Measurements from ENCODE around the gene AUH.
A peak's percentile ranks its signal among the peaks of the same experiment; 100 is the strongest.
"Not testable (repeated sequence)": the region's sequence is repeated elsewhere in the genome, so short reads cannot be mapped to it uniquely, and the experiment has no call there.

Gene AUH

GRCh38 chr9:91202736-91203283 is 158.9 kb downstream of the AUH start:
- H3K4me3 ChIP-seq (ENCODE audit: low read length) = no peak overlapping the region
- H3K27me3 ChIP-seq (ENCODE audit: control insufficient read depth, insufficient read depth, low read length) = no peaks in the 10 kb centered on the region
- 0 out of 2 replicates have a peak, but pooled peaks cover 2% of the 10 kb centered on the region for H3K4me1 ChIP-seq (ENCODE audit: control insufficient read depth, insufficient read depth, low read length)
- no peaks in the 10 kb centered on the region for H3K36me3 ChIP-seq (ENCODE audit: control insufficient read depth, insufficient read depth, low read length)
- no peak overlapping the region for H3K27ac ChIP-seq (ENCODE audit: low read length)
- no peak for DNase-seq (ENCODE audit: low read depth, low spot score)
- H3K9me3 ChIP-seq (ENCODE audit: control insufficient read depth, insufficient read depth, low read length) = no peaks in the 10 kb centered on the region

- no peaks in the 10 kb centered on the region for H3K36me3 ChIP-seq (ENCODE audit: control insufficient read depth, insufficient read depth, low read length)
- no peak overlapping the region for H3K4me3 ChIP-seq (ENCODE audit: low read length)
- no peak overlapping the region for H3K27ac ChIP-seq (ENCODE audit: low read length)
- no peaks in the 10 kb centered on the region for H3K9me3 ChIP-seq (ENCODE audit: control insufficient read depth, insufficient read depth, low read length)
- no CpG with 5 or more reads among the region's 2 CpGs for WGBS (ENCODE audit: insufficient coverage, insufficient read length)
- 0 out of 2 replicates have a peak, but pooled peaks cover 2% of the 10 kb centered on the region for H3K4me1 ChIP-seq (ENCODE audit: control insufficient read depth, insufficient read depth, low read length)
- no peak for DNase-seq (ENCODE audit: low read depth, low spot score)
- H3K27me3 ChIP-seq (ENCODE audit: control insufficient read depth, insufficient read depth, low read length) = no peaks in the 10 kb centered on the region
These were observed 160.9 kb downstream of the AUH start for GRCh38 chr9:91200692-91201336.

DNA sequence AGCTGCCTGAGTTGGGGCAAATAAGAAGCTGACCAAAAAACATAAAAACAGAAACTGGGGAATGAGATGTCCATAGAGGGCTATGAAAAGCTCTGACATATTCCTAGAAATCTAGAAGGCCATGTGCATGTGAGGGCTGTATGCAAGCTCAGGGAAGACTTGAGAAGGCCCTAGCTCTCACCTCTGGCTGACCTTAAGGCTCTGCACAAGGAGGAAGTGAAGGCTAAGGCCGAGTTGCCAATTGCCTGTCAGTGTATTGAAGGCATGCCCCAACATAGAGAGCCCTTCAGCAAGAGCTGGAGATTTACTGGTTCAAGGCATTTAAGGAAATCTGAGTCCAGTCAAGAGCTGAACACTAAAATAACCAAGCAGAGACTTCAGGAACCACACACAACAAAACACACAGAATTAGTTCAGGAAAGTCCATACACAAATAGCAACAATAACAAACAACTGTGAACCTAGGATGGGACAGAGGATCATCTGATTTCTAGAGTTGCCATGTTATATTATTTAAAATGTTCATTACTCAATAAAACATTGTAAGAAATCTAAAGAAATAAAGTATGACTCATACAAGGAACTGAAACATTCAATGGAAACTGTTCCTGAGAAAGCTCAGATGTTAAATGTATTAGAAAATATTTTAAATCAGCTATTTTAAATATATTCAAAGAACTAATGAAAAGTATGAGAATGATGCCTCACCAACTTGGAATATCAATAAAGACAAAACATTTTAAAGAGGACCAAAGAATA is 161.8 kb downstream of the AUH start:
- H3K27ac ChIP-seq (ENCODE audit: low read length) = no peak overlapping the region
- peaks cover under 1% of the 10 kb centered on the region; the same call in 1 of the 2 replicates for H3K27me3 ChIP-seq (ENCODE audit: control insufficient read depth, insufficient read depth, low read length)
- H3K36me3 ChIP-seq (ENCODE audit: control insufficient read depth, insufficient read depth, low read length) = no peaks in the 10 kb centered on the region
- DNase-seq (ENCODE audit: low read depth, low spot score) = no peak
- no CpG with 5 or more reads among the region's 1 CpG for WGBS (ENCODE audit: insufficient coverage, insufficient read length)
- H3K4me1 ChIP-seq (ENCODE audit: control insufficient read depth, insufficient read depth, low read length) = 0 out of 2 replicates have a peak, but pooled peaks cover 2% of the 10 kb centered on the region
- no peak overlapping the region for H3K4me3 ChIP-seq (ENCODE audit: low read length)
- no peaks in the 10 kb centered on the region for H3K9me3 ChIP-seq (ENCODE audit: control insufficient read depth, insufficient read depth, low read length)

DNA sequence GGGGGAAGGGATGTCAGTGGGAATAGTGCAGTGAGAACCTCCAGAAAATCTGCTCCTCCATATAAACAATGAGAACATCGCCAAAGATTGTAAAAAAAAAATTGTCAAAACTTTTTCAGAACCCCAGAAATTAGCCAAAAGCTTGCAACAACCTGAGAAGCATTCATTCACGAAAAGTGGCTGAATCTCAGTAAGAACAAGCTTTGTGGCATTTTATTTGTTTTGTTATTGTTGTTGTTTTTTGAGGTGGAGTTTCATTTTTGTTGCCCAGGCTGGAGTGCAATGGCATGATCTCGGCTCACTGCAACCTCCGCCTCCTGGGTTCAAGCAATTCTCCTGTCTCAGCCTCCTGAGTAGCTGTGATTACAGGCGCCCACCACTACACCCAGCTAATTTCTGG is 162.8 kb downstream of the AUH start:
- not testable (repeated sequence) for H3K4me3 ChIP-seq (ENCODE audit: low read length); DNase-seq (ENCODE audit: low read depth, low spot score); H3K27me3 ChIP-seq (ENCODE audit: control insufficient read depth, insufficient read depth, low read length); H3K9me3 ChIP-seq (ENCODE audit: control insufficient read depth, insufficient read depth, low read length); H3K27ac ChIP-seq (ENCODE audit: low read length); H3K4me1 ChIP-seq (ENCODE audit: control insufficient read depth, insufficient read depth, low read length); H3K36me3 ChIP-seq (ENCODE audit: control insufficient read depth, insufficient read depth, low read length)
- no CpG with 5 or more reads among the region's 5 CpGs for WGBS (ENCODE audit: insufficient coverage, insufficient read length)

GRCh38 chr9:91198405-91198804 is 163.3 kb downstream of the AUH start:
- no peak overlapping the region for H3K27ac ChIP-seq (ENCODE audit: low read length)
- H3K4me3 ChIP-seq (ENCODE audit: low read length) = no peak overlapping the region
- no peaks in the 10 kb centered on the region for H3K36me3 ChIP-seq (ENCODE audit: control insufficient read depth, insufficient read depth, low read length)
- H3K9me3 ChIP-seq (ENCODE audit: control insufficient read depth, insufficient read depth, low read length) = no peaks in the 10 kb centered on the region
- peaks cover 7% of the 10 kb centered on the region; the same call in 1 of the 2 replicates for H3K27me3 ChIP-seq (ENCODE audit: control insufficient read depth, insufficient read depth, low read length)
- DNase-seq (ENCODE audit: low read depth, low spot score) = no peak
- 0 out of 2 replicates have a peak, but pooled peaks cover 2% of the 10 kb centered on the region for H3K4me1 ChIP-seq (ENCODE audit: control insufficient read depth, insufficient read depth, low read length)

GRCh38 chr9:91197232-91198181 is 164.2 kb downstream of the AUH start:
- H3K27ac ChIP-seq (ENCODE audit: low read length) = no peak overlapping the region
- no peaks in the 10 kb centered on the region for H3K9me3 ChIP-seq (ENCODE audit: control insufficient read depth, insufficient read depth, low read length)
- no peak for DNase-seq (ENCODE audit: low read depth, low spot score)
- H3K4me3 ChIP-seq (ENCODE audit: low read length) = no peak overlapping the region
- peaks cover 7% of the 10 kb centered on the region; the same call in 1 of the 2 replicates for H3K27me3 ChIP-seq (ENCODE audit: control insufficient read depth, insufficient read depth, low read length)
- WGBS (ENCODE audit: insufficient coverage, insufficient read length) = no CpG with 5 or more reads among the region's 13 CpGs
- H3K4me1 ChIP-seq (ENCODE audit: control insufficient read depth, insufficient read depth, low read length) = 0 out of 2 replicates have a peak, but pooled peaks cover 2% of the 10 kb centered on the region
- H3K36me3 ChIP-seq (ENCODE audit: control insufficient read depth, insufficient read depth, low read length) = no peaks in the 10 kb centered on the region

GRCh38 chr9:91196103-91196950 is 165.4 kb downstream of the AUH start:
- WGBS (ENCODE audit: insufficient coverage, insufficient read length) = no CpG with 5 or more reads among the region's 8 CpGs
- Histone ChIP-seq H3K36me3 (ENCODE audit: control insufficient read depth, insufficient read depth, low read length) (no peaks in the 10 kb centered on the region), H3K27ac (ENCODE audit: low read length) (no peak overlapping the region), H3K4me3 (ENCODE audit: low read length) (no peak overlapping the region), H3K4me1 (ENCODE audit: control insufficient read depth, insufficient read depth, low read length) (0 out of 2 replicates have a peak, but pooled peaks cover 2% of the 10 kb centered on the region), H3K9me3 (ENCODE audit: control insufficient read depth, insufficient read depth, low read length) (no peaks in the 10 kb centered on the region), H3K27me3 (ENCODE audit: control insufficient read depth, insufficient read depth, low read length) (peaks cover 7% of the 10 kb centered on the region; the same call in 1 of the 2 replicates)
- no peak for DNase-seq (ENCODE audit: low read depth, low spot score)

DNA sequence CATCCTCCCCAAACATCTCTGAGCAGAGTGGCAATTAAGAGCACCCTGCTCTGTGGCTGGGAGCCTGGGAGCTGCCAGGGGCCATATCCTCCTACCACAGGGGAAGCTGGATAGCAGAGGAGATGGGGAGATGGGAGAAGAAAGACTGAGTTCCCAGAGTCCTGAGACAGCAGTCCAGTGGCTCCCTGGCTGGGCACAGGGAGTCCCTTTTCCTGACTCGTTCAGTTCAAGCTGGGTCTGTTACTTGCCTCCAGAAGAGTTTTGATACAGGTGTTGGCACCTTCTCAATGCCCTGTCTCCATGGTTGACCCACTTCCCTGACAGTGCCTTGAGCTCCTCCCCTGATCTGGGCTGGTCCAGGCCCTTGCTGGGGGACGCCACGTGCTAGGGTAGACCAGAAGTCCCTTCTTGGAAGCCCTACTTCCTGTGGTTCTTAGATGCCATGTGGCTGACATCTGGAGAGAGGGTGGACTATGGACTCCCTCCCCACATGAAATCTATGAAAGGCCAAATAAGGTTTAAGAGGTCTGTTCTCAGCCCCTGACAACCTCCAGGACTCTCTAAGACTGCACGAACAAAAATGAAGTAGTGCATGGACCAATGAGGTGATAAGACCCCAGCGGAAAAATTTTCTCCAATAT is 166.2 kb downstream of the AUH start:
- Histone ChIP-seq H3K27ac (ENCODE audit: low read length) (no peak overlapping the region), H3K27me3 (ENCODE audit: control insufficient read depth, insufficient read depth, low read length) (peaks cover 7% of the 10 kb centered on the region; the same call in 1 of the 2 replicates), H3K4me3 (ENCODE audit: low read length) (no peak overlapping the region), H3K9me3 (ENCODE audit: control insufficient read depth, insufficient read depth, low read length) (no peaks in the 10 kb centered on the region), H3K36me3 (ENCODE audit: control insufficient read depth, insufficient read depth, low read length) (no peaks in the 10 kb centered on the region), H3K4me1 (ENCODE audit: control insufficient read depth, insufficient read depth, low read length) (0 out of 2 replicates have a peak, but pooled peaks cover 2% of the 10 kb centered on the region)
- WGBS (ENCODE audit: insufficient coverage, insufficient read length) = no CpG with 5 or more reads among the region's 5 CpGs
- DNase-seq (ENCODE audit: low read depth, low spot score) = no peak

DNA sequence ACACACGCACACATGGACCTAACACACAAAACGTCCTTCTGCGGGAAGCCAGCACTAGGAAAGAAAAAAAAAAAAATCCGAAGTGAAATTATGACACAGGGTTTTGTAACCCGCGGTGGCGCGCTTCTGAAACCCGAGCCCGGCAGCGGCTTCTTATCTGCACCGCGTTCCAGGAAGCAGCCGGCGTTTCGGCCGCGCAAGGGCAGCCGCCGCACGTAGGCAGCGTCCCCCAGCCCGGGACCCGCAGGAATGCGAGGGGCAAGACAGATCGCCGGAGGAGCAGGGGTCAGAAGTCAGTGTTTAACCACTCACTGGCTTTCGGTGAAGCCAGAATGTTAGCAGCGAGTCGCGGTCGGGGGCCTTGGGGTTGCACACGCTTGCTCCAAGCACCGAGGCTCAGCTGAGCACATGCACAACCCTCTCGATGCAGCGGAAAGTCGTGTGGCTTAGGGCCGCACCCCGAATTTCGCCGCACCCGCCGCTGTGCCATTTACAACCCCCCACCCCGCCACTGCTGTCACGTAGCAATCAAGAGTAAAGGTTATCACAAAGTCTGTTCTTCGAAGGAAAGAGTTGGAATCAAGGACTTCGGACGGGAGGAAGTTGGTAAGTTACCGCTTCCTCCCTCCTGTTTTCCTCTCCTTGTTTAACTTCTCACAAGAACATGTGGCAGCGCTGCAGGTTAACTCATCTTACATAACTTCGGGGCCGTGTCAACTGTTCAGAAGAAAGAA is 167.9 kb downstream of the AUH start:
- Histone ChIP-seq H3K36me3 (ENCODE audit: control insufficient read depth, insufficient read depth, low read length) (no peaks in the 10 kb centered on the region), H3K4me3 (ENCODE audit: low read length) (peak overlapping the region; percentile 36; the same call in 1 of the 2 replicates), H3K27me3 (ENCODE audit: control insufficient read depth, insufficient read depth, low read length) (peaks cover 7% of the 10 kb centered on the region; the same call in 1 of the 2 replicates), H3K4me1 (ENCODE audit: control insufficient read depth, insufficient read depth, low read length) (0 out of 2 replicates have a peak, but pooled peaks cover 2% of the 10 kb centered on the region), H3K9me3 (ENCODE audit: control insufficient read depth, insufficient read depth, low read length) (no peaks in the 10 kb centered on the region), H3K27ac (ENCODE audit: low read length) (no peak overlapping the region)
- no CpG with 5 or more reads among the region's 52 CpGs for WGBS (ENCODE audit: insufficient coverage, insufficient read length)
- peak; percentile 25 for DNase-seq (ENCODE audit: low read depth, low spot score)
